HG03175 (cell line): ENCODE data around the gene SPDYE11.
A peak's percentile ranks its signal among the peaks of the same experiment; 100 is the strongest.
"Not testable (repeated sequence)": the region's sequence is repeated elsewhere in the genome, so short reads cannot be mapped to it uniquely, and the experiment has no call there.

Source experiments
- ATAC-seq: cut with Tn5 transposase; IDR thresholded peaks from one replicate; pipeline ENCODE4 v1.9.1; 2021; ENCODE audit warnings: mild to moderate bottlenecking, moderate library complexity; ENCODE audit not compliant: unreplicated experiment

Gene SPDYE11, protein sequence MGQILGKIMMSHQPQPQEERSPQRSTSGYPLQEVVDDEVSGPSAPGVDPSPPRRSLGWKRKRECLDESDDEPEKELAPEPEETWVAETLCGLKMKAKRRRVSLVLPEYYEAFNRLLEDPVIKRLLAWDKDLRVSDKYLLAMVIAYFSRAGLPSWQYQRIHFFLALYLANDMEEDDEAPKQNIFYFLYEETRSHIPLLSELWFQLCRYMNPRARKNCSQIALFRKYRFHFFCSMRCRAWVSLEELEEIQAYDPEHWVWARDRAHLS

DNA sequence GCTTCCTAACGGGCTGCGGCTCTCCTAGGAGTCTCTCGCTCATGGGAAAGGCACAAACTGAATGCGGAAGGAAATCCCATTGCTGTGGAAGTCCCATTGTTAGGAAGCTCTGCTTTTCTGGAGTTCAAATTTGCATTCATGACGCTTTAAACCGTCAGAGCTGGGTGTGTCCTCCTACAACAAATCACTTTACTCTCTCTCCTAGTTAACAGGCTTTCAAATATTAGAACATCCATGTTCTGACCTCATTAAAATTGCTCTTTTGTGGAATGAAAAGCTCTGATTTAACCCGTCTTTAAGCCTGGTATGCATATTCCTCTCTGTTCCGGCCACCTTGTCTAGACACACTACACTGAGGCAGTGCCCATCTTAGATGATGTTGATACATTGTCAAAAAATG lies at the start of gene SPDYE11:
Gene SPDYE11 (minus strand): TSS at position 101 of the 400 bp plus-strand sequence. CDS start 1,800 bp downstream, outside the sequence.
- ATAC-seq, result not testable (repeated sequence)

- ATAC-seq, result not testable (repeated sequence)
Measured at GRCh38 chr7:73085938-73086337, 28.2 kb upstream of the SPDYE11 start, which contains the start of gene SPDYE9. SPDYE9 (minus strand) TSS chr7:73086038; CDS start chr7:73084238, 1,800 bp downstream.

- ATAC-seq, result not testable (repeated sequence)
Measured at GRCh38 chr7:73029666-73030065, 28.0 kb downstream of the SPDYE11 start, which contains the start of gene SPDYE8. SPDYE8 (minus strand) TSS chr7:73029766; CDS start chr7:73027966, 1,800 bp downstream.

GRCh38 chr7:73006491-73006890 lies 51.2 kb downstream of the SPDYE11 start:
- not testable (repeated sequence) for ATAC-seq

DNA sequence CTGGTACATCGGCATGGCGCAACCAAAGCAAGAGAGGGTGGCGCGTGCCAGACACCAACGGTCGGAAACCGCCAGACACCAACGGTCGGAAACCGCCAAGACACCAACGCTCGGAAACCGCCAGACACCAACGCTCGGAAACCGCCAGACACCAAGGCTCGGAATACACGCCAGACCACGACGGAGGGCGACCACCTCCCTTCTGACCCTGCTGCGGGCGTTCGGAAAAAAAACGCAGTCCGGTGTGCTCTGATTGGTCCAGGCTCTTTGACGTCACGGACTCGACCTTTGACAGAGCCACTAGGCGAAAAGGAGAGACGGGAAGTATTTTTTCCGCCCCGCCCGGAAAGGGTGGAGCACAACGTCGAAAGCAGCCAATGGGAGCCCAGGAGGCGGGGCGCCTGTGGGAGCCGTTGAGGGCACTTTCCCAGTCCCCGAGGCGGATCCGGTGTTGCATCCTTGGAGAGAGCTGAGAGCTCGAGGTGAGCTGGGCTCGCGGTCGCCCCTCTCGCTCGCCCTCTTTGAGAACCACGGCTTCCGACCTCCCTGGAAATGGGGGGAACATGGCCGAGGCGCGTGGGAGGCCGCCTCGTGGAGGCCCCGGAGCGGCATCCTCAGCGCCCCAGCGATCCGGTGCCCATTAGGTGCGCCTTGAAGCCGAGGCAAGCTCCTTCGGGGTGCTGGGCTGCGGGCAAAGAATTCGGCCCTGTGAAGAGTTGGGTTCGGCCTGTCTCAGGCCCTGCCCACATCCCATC lies 51.8 kb downstream of the SPDYE11 start:
- peak; percentile 80 for ATAC-seq

GRCh38 chr7:73005356-73005692 lies 52.4 kb downstream of the SPDYE11 start:
- ATAC-seq, result peak; percentile 87

DNA sequence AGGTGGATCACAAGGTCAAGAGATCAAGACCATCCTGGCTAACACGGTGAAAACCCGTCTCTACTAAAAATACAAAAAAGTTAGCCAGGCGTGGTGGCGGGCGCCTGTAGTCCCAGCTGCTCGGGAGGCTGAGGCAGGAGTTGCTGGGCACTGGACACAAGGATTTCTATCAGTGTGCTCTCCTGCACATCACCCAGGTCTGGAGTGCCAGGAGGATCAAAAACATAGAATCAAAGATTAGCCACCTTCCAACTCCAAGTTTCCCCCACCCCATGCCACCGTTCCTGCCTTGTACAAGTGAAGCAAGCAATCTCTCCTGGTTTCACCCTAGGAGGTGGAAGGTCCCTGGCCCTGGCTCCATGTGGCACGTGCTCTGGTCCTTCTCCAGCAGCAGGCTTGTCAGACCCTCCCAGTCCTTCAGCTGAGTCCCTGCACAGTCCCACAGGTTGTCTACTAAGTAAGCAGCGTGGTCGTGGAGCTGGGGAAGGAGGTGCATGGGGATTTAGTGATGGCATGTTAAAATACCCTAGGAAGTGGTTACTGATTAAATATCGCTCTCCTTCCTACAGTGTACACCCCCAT lies 59.7 kb downstream of the SPDYE11 start:
- not testable (repeated sequence) for ATAC-seq
